GM10266 (cell line): Measurements from ENCODE around the gene MIEF1.
A peak's percentile ranks its signal among the peaks of the same experiment; 100 is the strongest.

Experiments
- DNase-seq: peaks from one replicate; pipeline ENCODE4 v3.0.0; 2012; ENCODE audit errors: extremely low spot score
- TF ChIP-seq, protein P1 (sequence below): IDR thresholded peaks from 2 replicates; pipeline ENCODE4 v1.5.1; 2012; ENCODE audit warnings: mild to moderate bottlenecking, low read depth; ENCODE audit not compliant: control insufficient read depth, insufficient read depth; ENCODE audit errors: missing control alignments

The MIEF1 gene

DNA sequence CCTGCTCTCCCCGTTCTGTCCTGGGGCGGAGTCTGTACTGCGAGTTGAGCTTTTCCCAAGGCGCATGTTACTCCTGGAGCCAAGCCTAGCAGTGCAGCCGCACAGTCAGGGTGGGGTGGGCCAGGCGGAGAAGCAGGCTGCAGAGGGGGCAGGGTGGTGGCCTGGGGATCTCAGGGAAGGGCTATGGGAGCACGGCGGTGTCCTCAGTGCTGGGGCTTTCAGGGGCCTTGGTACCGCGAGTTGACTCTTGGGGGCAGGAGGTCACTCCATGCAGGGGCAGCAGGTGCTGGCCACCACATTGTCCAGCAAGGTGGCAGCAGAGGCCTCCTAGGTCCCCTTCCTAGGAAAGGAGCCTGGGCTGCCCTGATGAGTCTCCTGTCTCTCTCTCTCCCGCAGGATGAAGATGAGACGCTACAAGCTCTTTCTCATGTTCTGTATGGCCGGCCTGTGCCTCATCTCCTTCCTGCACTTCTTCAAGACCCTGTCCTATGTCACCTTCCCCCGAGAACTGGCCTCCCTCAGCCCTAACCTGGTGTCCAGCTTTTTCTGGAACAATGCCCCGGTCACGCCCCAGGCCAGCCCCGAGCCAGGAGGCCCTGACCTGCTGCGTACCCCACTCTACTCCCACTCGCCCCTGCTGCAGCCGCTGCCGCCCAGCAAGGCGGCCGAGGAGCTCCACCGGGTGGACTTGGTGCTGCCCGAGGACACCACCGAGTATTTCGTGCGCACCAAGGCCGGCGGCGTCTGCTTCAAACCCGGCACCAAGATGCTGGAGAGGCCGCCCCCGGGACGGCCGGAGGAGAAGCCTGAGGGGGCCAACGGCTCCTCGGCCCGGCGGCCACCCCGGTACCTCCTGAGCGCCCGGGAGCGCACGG, 14.9 kb upstream of the MIEF1 start:
- no peak for DNase-seq
- TF ChIP-seq, protein P1, sequence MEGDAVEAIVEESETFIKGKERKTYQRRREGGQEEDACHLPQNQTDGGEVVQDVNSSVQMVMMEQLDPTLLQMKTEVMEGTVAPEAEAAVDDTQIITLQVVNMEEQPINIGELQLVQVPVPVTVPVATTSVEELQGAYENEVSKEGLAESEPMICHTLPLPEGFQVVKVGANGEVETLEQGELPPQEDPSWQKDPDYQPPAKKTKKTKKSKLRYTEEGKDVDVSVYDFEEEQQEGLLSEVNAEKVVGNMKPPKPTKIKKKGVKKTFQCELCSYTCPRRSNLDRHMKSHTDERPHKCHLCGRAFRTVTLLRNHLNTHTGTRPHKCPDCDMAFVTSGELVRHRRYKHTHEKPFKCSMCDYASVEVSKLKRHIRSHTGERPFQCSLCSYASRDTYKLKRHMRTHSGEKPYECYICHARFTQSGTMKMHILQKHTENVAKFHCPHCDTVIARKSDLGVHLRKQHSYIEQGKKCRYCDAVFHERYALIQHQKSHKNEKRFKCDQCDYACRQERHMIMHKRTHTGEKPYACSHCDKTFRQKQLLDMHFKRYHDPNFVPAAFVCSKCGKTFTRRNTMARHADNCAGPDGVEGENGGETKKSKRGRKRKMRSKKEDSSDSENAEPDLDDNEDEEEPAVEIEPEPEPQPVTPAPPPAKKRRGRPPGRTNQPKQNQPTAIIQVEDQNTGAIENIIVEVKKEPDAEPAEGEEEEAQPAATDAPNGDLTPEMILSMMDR: no peak

DNA sequence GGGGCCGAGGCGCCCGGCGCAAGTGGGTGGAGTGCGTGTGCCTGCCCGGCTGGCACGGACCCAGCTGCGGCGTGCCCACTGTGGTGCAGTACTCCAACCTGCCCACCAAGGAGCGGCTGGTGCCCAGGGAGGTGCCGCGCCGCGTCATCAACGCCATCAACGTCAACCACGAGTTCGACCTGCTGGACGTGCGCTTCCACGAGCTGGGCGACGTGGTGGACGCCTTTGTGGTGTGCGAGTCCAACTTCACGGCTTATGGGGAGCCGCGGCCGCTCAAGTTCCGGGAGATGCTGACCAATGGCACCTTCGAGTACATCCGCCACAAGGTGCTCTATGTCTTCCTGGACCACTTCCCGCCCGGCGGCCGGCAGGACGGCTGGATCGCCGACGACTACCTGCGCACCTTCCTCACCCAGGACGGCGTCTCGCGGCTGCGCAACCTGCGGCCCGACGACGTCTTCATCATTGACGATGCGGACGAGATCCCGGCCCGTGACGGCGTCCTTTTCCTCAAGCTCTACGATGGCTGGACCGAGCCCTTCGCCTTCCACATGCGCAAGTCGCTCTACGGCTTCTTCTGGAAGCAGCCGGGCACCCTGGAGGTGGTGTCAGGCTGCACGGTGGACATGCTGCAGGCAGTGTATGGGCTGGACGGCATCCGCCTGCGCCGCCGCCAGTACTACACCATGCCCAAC, 14.1 kb upstream of the MIEF1 start:
- TF ChIP-seq, protein P1: no peak

DNA sequence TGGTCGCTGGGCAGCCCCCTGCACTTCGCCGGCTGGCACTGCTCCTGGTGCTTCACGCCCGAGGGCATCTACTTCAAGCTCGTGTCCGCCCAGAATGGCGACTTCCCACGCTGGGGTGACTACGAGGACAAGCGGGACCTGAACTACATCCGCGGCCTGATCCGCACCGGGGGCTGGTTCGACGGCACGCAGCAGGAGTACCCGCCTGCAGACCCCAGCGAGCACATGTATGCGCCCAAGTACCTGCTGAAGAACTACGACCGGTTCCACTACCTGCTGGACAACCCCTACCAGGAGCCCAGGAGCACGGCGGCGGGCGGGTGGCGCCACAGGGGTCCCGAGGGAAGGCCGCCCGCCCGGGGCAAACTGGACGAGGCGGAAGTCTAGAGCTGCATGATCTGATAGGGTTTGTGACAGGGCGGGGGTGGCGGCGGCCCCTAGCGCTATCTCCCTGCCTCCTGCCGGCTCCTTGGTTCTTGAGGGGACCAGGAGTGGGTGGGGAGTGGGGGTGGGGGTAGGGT, 13.5 kb upstream of the MIEF1 start:
- no peak for DNase-seq
- TF ChIP-seq, protein P1: no peak

More for the DNA sequence above, 14.1 kb upstream of the MIEF1 start:
- DNase-seq: no peak

DNA sequence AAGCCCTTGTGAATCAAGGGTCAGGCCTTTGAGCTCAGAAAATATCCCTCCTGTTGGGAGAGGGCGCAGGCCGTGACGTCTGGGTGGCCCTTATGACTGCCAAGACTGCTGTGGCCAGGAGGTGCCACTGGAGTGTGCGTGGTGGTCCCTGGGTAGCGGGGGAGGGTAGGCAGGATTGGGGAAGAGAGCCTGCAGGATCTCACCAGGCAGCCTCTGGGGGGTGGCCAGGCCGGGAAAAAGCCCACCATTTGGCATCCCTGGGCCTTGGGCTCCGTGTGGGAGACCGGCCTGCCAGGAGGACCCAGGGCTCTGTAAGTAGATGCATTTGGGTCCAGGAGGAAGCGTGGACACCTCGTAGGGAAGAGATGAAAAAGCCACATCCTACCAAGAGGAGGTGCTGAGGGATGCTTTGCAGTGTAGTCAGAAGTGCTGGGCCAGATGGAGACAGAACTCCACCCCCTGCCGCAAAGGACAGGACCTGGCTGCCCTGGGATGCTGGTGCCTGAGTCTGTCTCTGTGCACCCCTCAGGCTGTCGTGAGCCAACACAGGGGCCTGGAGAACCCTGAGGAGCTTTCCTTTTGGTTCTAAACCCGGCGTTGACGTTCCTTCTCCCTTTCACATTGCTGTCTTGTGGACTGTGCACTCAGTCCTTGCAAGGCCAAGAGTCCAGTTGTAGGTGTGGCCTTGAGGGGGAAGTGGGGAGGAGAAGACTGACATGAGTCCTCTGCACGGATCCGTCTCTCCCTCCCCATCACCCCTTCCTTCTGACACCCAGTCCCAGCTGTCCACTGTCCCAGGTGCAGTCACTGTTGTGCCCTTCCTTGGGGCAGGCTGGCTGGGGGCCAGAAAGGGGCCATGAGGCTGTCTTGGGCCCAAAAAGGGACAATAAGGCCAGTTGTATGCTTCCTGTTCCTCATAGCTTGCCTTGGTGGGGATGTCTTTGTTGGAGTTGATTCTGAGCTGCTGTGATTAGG, 12.7 kb upstream of the MIEF1 start:
- TF ChIP-seq, protein P1: no peak
- no peak for DNase-seq

DNA sequence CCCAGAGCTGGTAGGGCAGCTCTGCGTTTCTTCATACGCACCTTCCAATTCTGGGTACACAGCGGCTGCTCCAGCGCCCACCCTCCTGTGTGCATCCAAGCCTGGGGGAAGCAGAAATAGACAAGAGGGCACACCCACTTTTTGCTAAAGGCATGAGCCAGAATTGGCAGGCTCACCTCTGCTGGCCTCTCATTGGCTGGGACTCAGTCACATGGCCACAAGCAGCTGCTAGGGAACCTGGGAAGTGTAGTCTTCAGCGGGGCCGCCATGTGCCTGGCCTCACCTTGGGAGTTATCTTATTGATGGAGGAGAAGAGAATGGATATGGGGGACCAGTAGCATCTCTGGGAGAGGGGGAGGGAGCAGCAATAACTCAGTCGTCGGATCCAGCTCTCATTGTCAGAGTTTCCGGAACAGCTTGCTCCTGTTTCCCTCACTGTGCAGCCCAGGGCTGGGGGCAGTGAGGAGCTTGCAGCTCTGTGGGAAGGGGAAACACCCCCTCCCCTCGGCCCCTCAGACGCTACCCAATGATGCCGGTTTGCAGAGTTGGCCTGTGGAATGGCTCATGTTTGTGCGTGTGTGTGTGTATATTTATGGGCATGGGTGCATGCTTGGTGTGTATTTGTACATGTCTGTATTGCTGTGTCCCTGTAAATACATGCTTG, 11.8 kb upstream of the MIEF1 start:
- peak; percentile 97 for DNase-seq
- TF ChIP-seq, protein P1: no peak

DNA sequence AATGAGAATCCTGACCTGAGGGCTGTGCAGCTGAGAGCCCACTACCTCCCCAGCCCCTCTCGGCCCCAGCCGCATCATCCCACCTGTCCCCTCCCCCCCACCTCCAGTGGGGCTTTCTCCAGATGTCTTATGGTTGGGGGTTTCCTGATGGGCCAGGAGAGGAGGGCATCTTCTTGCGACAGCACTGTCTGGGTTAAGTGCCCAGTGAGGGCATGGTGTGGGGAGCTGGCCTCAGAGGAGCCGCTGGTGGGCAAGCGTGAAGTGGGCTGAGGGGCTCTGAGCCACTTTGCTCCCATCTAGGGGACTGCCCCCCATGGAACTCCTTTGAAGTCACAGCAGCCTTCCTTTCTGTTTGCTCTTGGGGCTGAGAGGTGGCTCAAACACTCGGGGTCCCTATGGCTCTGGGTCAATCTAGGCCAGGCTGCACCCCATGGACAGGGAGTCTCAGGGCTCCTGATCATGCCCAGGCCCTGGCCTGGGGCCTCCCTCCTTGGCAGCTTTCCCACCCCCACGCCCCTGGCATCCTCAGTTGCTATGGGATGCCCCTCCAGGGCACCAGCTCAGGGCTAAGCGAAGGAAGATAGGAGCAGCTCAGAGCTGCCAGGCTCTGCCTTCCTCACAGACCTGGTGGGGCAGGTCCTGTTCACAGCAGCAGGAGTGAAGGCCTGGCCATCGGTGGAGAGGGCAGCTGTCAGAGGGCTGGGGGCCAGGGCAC, 11.0 kb upstream of the MIEF1 start:
- TF ChIP-seq, protein P1: no peak
- DNase-seq: no peak
